ENCODE data around the gene CDR2.
"Not testable (repeated sequence)": the region's sequence is repeated elsewhere in the genome, so short reads cannot be mapped to it uniquely, and the experiment has no call there.

The CDR2 gene

GRCh38 chr16:22353933-22354541 lies 20.4 kb downstream of the CDR2 start:
- Histone ChIP-seq H3K36me3 (ENCODE audit: control insufficient read depth in 2 of 2, insufficient read depth in 2 of 2, low read length in 2 of 2) (peaks cover 5 to 7% of the 10 kb centered on the region in 2 donors), H3K27ac (ENCODE audit: low read depth in 2 of 2, low read length in 2 of 2) (peak overlapping the region; percentile 38 to 49)

GRCh38 chr16:22353191-22353919 lies 21.1 kb downstream of the CDR2 start:
- H3K27ac ChIP-seq (ENCODE audit: low read depth in 2 of 2, low read length in 2 of 2), result peak overlapping the region; percentile 38 to 49
- H3K4me1 ChIP-seq (ENCODE audit: control insufficient read depth in 2 of 2, insufficient read depth in 2 of 2, low read length in 2 of 2), result peaks cover 14% of the 10 kb centered on the region in 2 donors
- H3K4me3 ChIP-seq (ENCODE audit: low read length in 2 of 2), result no peak overlapping the region
- no peak overlapping the region for H3K9ac ChIP-seq (ENCODE audit: low read depth in 1 of 2, low read length in 2 of 2)
- H3K36me3 ChIP-seq (ENCODE audit: control insufficient read depth in 2 of 2, insufficient read depth in 2 of 2, low read length in 2 of 2), result peaks cover 10 to 13% of the 10 kb centered on the region in 2 donors
- H3K9me3 ChIP-seq (ENCODE audit: control insufficient read depth in 2 of 2, low read length in 2 of 2), result no peaks in the 10 kb centered on the region
- no peaks in the 10 kb centered on the region for H3K27me3 ChIP-seq (ENCODE audit: control insufficient read depth in 2 of 2, insufficient read depth in 2 of 2, low read length in 2 of 2)

More at GRCh38 chr16:22353933-22354541, 20.4 kb downstream of the CDR2 start:
- H3K4me1 ChIP-seq (ENCODE audit: control insufficient read depth in 2 of 2, insufficient read depth in 2 of 2, low read length in 2 of 2), result peaks cover 14% of the 10 kb centered on the region in 2 donors
- no peak overlapping the region for H3K9ac ChIP-seq (ENCODE audit: low read depth in 1 of 2, low read length in 2 of 2)
- no peak overlapping the region for H3K4me3 ChIP-seq (ENCODE audit: low read length in 2 of 2)
- H3K27me3 ChIP-seq (ENCODE audit: control insufficient read depth in 2 of 2, insufficient read depth in 2 of 2, low read length in 2 of 2), result no peaks in the 10 kb centered on the region
- H3K9me3 ChIP-seq (ENCODE audit: control insufficient read depth in 2 of 2, low read length in 2 of 2), result no peaks in the 10 kb centered on the region

- H3K36me3 ChIP-seq (ENCODE audit: control insufficient read depth in 2 of 2, insufficient read depth in 2 of 2, low read length in 2 of 2), result peaks cover 14 to 19% of the 10 kb centered on the region in 2 donors
- no peak overlapping the region for H3K4me3 ChIP-seq (ENCODE audit: low read length in 2 of 2)
- H3K27me3 ChIP-seq (ENCODE audit: control insufficient read depth in 2 of 2, insufficient read depth in 2 of 2, low read length in 2 of 2), result no peaks in the 10 kb centered on the region
- H3K27ac ChIP-seq (ENCODE audit: low read depth in 2 of 2, low read length in 2 of 2), result peak overlapping the region in 1 of 2 donors; percentile 38
- H3K4me1 ChIP-seq (ENCODE audit: control insufficient read depth in 2 of 2, insufficient read depth in 2 of 2, low read length in 2 of 2), result peaks cover 14% of the 10 kb centered on the region in 2 donors
- no peaks in the 10 kb centered on the region for H3K9me3 ChIP-seq (ENCODE audit: control insufficient read depth in 2 of 2, low read length in 2 of 2)
- H3K9ac ChIP-seq (ENCODE audit: low read depth in 1 of 2, low read length in 2 of 2), result no peak overlapping the region
Measured at GRCh38 chr16:22352723-22353122, 21.7 kb downstream of the CDR2 start.

GRCh38 chr16:22352140-22352539 lies 22.3 kb downstream of the CDR2 start:
- H3K4me1 ChIP-seq (ENCODE audit: control insufficient read depth in 2 of 2, insufficient read depth in 2 of 2, low read length in 2 of 2), result peaks cover 14% of the 10 kb centered on the region in 2 donors
- no peaks in the 10 kb centered on the region for H3K27me3 ChIP-seq (ENCODE audit: control insufficient read depth in 2 of 2, insufficient read depth in 2 of 2, low read length in 2 of 2)
- no peaks in the 10 kb centered on the region for H3K9me3 ChIP-seq (ENCODE audit: control insufficient read depth in 2 of 2, low read length in 2 of 2)
- no peak overlapping the region for H3K4me3 ChIP-seq (ENCODE audit: low read length in 2 of 2)
- H3K9ac ChIP-seq (ENCODE audit: low read depth in 1 of 2, low read length in 2 of 2), result no peak overlapping the region
- H3K27ac ChIP-seq (ENCODE audit: low read depth in 2 of 2, low read length in 2 of 2), result no peak overlapping the region
- peaks cover 19 to 24% of the 10 kb centered on the region in 2 donors for H3K36me3 ChIP-seq (ENCODE audit: control insufficient read depth in 2 of 2, insufficient read depth in 2 of 2, low read length in 2 of 2)

- not testable (repeated sequence) for H3K9ac ChIP-seq (ENCODE audit: low read depth in 1 of 2, low read length in 2 of 2); H3K27ac ChIP-seq (ENCODE audit: low read depth in 2 of 2, low read length in 2 of 2); H3K9me3 ChIP-seq (ENCODE audit: control insufficient read depth in 2 of 2, low read length in 2 of 2); H3K27me3 ChIP-seq (ENCODE audit: control insufficient read depth in 2 of 2, insufficient read depth in 2 of 2, low read length in 2 of 2); H3K4me3 ChIP-seq (ENCODE audit: low read length in 2 of 2)
- peaks cover 28 to 32% of the 10 kb centered on the region in 2 donors for H3K36me3 ChIP-seq (ENCODE audit: control insufficient read depth in 2 of 2, insufficient read depth in 2 of 2, low read length in 2 of 2)
- peaks cover 14% of the 10 kb centered on the region in 2 donors for H3K4me1 ChIP-seq (ENCODE audit: control insufficient read depth in 2 of 2, insufficient read depth in 2 of 2, low read length in 2 of 2)
Measured at GRCh38 chr16:22351017-22351416, 23.4 kb downstream of the CDR2 start.

GRCh38 chr16:22348291-22348690 lies 26.1 kb downstream of the CDR2 start:
- H3K4me1 ChIP-seq (ENCODE audit: control insufficient read depth in 2 of 2, insufficient read depth in 2 of 2, low read length in 2 of 2), result peaks cover 3% of the 10 kb centered on the region in 2 donors
- no peak overlapping the region for H3K27ac ChIP-seq (ENCODE audit: low read depth in 2 of 2, low read length in 2 of 2)
- peaks cover 28 to 32% of the 10 kb centered on the region in 2 donors for H3K36me3 ChIP-seq (ENCODE audit: control insufficient read depth in 2 of 2, insufficient read depth in 2 of 2, low read length in 2 of 2)
- H3K4me3 ChIP-seq (ENCODE audit: low read length in 2 of 2), result no peak overlapping the region
- no peaks in the 10 kb centered on the region for H3K27me3 ChIP-seq (ENCODE audit: control insufficient read depth in 2 of 2, insufficient read depth in 2 of 2, low read length in 2 of 2)
- H3K9ac ChIP-seq (ENCODE audit: low read depth in 1 of 2, low read length in 2 of 2), result no peak overlapping the region
- no peaks in the 10 kb centered on the region for H3K9me3 ChIP-seq (ENCODE audit: control insufficient read depth in 2 of 2, low read length in 2 of 2)

GRCh38 chr16:22347100-22347820 lies 27.2 kb downstream of the CDR2 start:
- peak overlapping the region in 1 of 2 donors; percentile 5 for H3K27ac ChIP-seq (ENCODE audit: low read depth in 2 of 2, low read length in 2 of 2)
- no peak overlapping the region for H3K4me3 ChIP-seq (ENCODE audit: low read length in 2 of 2)
- H3K9me3 ChIP-seq (ENCODE audit: control insufficient read depth in 2 of 2, low read length in 2 of 2), result no peaks in the 10 kb centered on the region
- no peaks in the 10 kb centered on the region for H3K4me1 ChIP-seq (ENCODE audit: control insufficient read depth in 2 of 2, insufficient read depth in 2 of 2, low read length in 2 of 2)
- no peaks in the 10 kb centered on the region for H3K27me3 ChIP-seq (ENCODE audit: control insufficient read depth in 2 of 2, insufficient read depth in 2 of 2, low read length in 2 of 2)
- peaks cover 28 to 32% of the 10 kb centered on the region in 2 donors for H3K36me3 ChIP-seq (ENCODE audit: control insufficient read depth in 2 of 2, insufficient read depth in 2 of 2, low read length in 2 of 2)
- H3K9ac ChIP-seq (ENCODE audit: low read depth in 1 of 2, low read length in 2 of 2), result no peak overlapping the region

- Histone ChIP-seq H3K27ac (ENCODE audit: low read depth in 2 of 2, low read length in 2 of 2) (peak overlapping the region in 1 of 2 donors; percentile 5), H3K27me3 (ENCODE audit: control insufficient read depth in 2 of 2, insufficient read depth in 2 of 2, low read length in 2 of 2) (no peaks in the 10 kb centered on the region), H3K4me3 (ENCODE audit: low read length in 2 of 2) (no peak overlapping the region), H3K9me3 (ENCODE audit: control insufficient read depth in 2 of 2, low read length in 2 of 2) (no peaks in the 10 kb centered on the region), H3K4me1 (ENCODE audit: control insufficient read depth in 2 of 2, insufficient read depth in 2 of 2, low read length in 2 of 2) (no peaks in the 10 kb centered on the region), H3K9ac (ENCODE audit: low read depth in 1 of 2, low read length in 2 of 2) (no peak overlapping the region), H3K36me3 (ENCODE audit: control insufficient read depth in 2 of 2, insufficient read depth in 2 of 2, low read length in 2 of 2) (peaks cover 28 to 32% of the 10 kb centered on the region in 2 donors)
Measured at GRCh38 chr16:22346483-22346882, 27.9 kb downstream of the CDR2 start.

GRCh38 chr16:22342082-22342481 lies 32.3 kb downstream of the CDR2 start:
- H3K27me3 ChIP-seq (ENCODE audit: control insufficient read depth in 2 of 2, insufficient read depth in 2 of 2, low read length in 2 of 2), result no peaks in the 10 kb centered on the region
- H3K9me3 ChIP-seq (ENCODE audit: control insufficient read depth in 2 of 2, low read length in 2 of 2), result peaks cover 0 to under 1% of the 10 kb centered on the region in 2 donors
- peaks cover 7 to 10% of the 10 kb centered on the region in 2 donors for H3K36me3 ChIP-seq (ENCODE audit: control insufficient read depth in 2 of 2, insufficient read depth in 2 of 2, low read length in 2 of 2)
- H3K4me1 ChIP-seq (ENCODE audit: control insufficient read depth in 2 of 2, insufficient read depth in 2 of 2, low read length in 2 of 2), result no peaks in the 10 kb centered on the region
- no peak overlapping the region for H3K4me3 ChIP-seq (ENCODE audit: low read length in 2 of 2)
- no peak overlapping the region for H3K9ac ChIP-seq (ENCODE audit: low read depth in 1 of 2, low read length in 2 of 2)
- no peak overlapping the region for H3K27ac ChIP-seq (ENCODE audit: low read depth in 2 of 2, low read length in 2 of 2)

GRCh38 chr16:22340945-22341344 lies 33.5 kb downstream of the CDR2 start:
- peaks cover 4 to 6% of the 10 kb centered on the region in 2 donors for H3K36me3 ChIP-seq (ENCODE audit: control insufficient read depth in 2 of 2, insufficient read depth in 2 of 2, low read length in 2 of 2)
- H3K4me1 ChIP-seq (ENCODE audit: control insufficient read depth in 2 of 2, insufficient read depth in 2 of 2, low read length in 2 of 2), result no peaks in the 10 kb centered on the region
- peaks cover 0 to 3% of the 10 kb centered on the region in 2 donors for H3K9me3 ChIP-seq (ENCODE audit: control insufficient read depth in 2 of 2, low read length in 2 of 2)
- no peak overlapping the region for H3K27ac ChIP-seq (ENCODE audit: low read depth in 2 of 2, low read length in 2 of 2)
- H3K9ac ChIP-seq (ENCODE audit: low read depth in 1 of 2, low read length in 2 of 2), result no peak overlapping the region
- H3K4me3 ChIP-seq (ENCODE audit: low read length in 2 of 2), result no peak overlapping the region
- no peaks in the 10 kb centered on the region for H3K27me3 ChIP-seq (ENCODE audit: control insufficient read depth in 2 of 2, insufficient read depth in 2 of 2, low read length in 2 of 2)
